ENCODE measurements around the gene LKAAEAR1. TPM values are rescaled to one million over a fixed set of nuclear protein-coding genes. Genes with fewer than 3 reads are reported as not detected.

LKAAEAR1 gene
- total RNA-seq, 2 donors from 2014 or later, result 3.9 TPM; not detected in 1

DNA sequence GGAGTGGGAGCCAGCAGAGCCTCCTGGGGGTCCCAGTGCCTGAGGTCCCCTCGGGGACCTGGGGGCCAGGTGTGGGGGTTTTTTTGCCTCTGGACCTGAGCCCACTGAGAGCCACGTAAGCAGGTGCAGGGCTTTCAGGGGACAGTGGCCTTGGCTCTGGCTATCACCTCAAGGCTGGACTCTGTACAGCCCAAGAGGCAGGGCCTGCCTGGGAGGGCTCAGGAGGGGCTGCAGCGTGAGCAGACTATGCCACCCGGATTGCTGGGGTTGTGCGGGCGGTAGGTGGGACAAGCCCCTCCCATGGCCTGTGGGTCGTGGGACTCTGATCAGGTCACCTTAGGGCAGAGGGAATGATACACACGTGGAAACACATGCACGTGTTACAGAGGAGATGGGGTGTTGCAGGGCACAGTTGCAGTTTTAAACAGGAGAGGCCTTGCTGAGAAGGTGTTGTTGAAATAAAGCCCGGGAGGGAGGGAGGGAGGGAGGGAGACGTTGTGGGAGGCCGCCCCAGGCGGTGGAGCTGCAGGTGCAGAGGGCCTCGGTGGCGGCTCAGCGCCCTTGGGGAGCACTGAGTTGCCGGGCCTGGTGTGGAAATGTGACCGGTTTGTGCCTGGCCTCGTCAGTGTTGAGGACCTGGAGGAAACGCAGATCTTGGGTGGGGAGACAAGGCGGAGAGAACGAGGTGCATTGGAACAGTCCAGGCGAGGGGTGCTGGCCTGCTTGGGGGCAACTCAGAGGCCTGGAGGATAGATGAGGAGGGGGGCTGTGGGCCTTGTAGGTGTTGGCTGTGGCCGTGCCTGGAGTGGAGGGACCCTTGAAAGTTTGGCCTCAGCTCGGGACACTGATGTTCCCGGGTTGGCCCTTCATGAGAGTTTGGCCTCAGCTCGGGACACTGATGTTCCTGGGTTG is 18.9 kb downstream of the LKAAEAR1 start:
- 51 to 58% methylated on average over 21 to 24 of the region's 27 CpGs for WGBS, 2 donors
- ATAC-seq (no peak), DNase-seq (no peak)
- Histone ChIP-seq H3K4me3 (no peak overlapping the region), H3K9me3 (no peaks in the 10 kb centered on the region), H3K27ac (no peak overlapping the region), H3K36me3 (replicated peaks in 1 of 2; ENCODE audit: insufficient read depth in 1 of 2, low read depth in 2 of 2) (no peaks in the 10 kb centered on the region), H3K4me1 (peaks cover 28% of the 10 kb centered on the region), H3K27me3 (no peaks in the 10 kb centered on the region)
- intact Hi-C loops (cut with DNase I), result no loop called here
- no peak for TF ChIP-seq POLR2A (IDR thresholded peaks at IDR 0.05)

DNA sequence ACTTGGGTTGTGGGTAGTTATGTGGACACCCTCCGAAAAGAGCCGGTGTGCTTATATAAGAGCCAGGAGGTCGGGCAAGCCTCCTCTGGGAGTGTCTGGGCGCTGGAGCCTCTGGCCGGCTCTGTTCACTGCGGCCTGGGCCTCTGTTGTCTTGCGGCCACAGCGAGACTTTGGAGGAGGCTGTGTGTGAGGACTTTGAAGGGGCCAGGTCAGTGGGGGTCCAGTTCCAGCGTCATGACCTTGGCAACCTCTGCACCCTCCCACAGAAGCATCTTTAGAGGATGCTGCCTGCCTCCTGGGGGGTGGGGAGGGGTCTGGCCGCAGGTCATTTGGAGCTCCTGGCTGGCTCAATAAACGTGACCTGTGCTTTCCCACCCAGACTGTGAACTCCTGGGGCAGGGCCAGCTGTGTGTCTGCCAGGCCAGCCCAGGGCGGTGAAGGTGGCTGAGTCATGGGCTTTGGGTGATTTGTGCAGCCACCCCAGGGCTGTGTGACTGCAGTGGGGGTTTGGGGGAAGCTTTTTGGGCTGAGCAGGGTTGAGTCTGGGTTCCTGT is 20.0 kb downstream of the LKAAEAR1 start:
- H3K4me3 ChIP-seq, result no peak overlapping the region
- DNase-seq (peak in 3 of 4 donors; percentile 45 to 66 (median 48)), ATAC-seq (no peak)
- H3K36me3 ChIP-seq (replicated peaks in 1 of 2; ENCODE audit: insufficient read depth in 1 of 2, low read depth in 2 of 2), result no peaks in the 10 kb centered on the region
- H3K4me1 ChIP-seq, result peaks cover 28% of the 10 kb centered on the region
- intact Hi-C loops (cut with DNase I), result no loop called here
- WGBS, 2 donors, result 18 to 38% methylated on average over 3 to 12 of the region's 12 CpGs
- no peak overlapping the region for H3K27ac ChIP-seq
- TF ChIP-seq, protein P1, sequence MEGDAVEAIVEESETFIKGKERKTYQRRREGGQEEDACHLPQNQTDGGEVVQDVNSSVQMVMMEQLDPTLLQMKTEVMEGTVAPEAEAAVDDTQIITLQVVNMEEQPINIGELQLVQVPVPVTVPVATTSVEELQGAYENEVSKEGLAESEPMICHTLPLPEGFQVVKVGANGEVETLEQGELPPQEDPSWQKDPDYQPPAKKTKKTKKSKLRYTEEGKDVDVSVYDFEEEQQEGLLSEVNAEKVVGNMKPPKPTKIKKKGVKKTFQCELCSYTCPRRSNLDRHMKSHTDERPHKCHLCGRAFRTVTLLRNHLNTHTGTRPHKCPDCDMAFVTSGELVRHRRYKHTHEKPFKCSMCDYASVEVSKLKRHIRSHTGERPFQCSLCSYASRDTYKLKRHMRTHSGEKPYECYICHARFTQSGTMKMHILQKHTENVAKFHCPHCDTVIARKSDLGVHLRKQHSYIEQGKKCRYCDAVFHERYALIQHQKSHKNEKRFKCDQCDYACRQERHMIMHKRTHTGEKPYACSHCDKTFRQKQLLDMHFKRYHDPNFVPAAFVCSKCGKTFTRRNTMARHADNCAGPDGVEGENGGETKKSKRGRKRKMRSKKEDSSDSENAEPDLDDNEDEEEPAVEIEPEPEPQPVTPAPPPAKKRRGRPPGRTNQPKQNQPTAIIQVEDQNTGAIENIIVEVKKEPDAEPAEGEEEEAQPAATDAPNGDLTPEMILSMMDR (IDR thresholded peaks at IDR 0.05), result no peak
- TF ChIP-seq POLR2A (IDR thresholded peaks at IDR 0.05), result no peak
- H3K27me3 ChIP-seq, result no peaks in the 10 kb centered on the region
- H3K9me3 ChIP-seq, result no peaks in the 10 kb centered on the region

DNA sequence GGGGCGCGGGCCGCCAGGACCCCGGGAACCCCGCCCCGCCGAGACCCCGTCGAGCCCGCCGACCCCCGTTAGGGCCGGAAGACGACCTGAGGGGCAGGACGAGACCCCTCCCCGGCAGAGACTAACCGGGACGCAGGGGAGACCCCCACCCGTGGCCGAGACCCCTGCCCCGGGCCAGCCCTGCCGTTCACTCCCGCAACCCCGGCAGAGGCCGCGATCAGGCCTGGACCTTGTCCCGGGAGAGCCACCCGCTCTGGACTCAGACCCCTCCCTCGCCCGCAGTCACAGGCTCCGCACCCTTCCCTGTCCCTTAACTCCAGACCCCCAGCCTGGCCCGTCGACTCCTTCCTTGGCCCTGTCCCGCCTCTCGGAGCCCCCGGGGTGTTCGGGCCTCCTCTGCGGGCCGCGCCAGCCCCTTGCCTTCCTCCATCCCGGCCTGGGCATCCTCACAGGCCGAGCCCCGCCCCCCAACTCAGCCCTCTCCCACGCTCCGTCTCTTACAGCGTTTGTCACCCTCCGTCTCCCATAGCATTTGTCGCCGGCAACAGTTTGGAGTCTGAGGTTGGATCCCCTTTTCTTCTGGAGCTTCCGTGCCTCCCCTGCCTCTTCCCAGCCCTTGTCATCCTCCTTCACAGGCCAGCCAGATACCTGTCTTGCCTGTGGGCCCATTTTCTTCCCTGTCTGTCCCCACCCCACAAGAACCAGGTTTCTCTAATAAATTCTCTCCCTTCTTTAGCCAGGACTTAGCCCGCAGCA is 20.6 kb downstream of the LKAAEAR1 start:
- H3K4me3 ChIP-seq, result peak overlapping the region; percentile 70 to 81
- no peaks in the 10 kb centered on the region for H3K36me3 ChIP-seq (replicated peaks in 1 of 2; ENCODE audit: insufficient read depth in 1 of 2, low read depth in 2 of 2)
- DNase-seq, result peak in 1 of 4 donors; percentile 42
- intact Hi-C loops (cut with DNase I), result no loop called here
- H3K27me3 ChIP-seq, result no peaks in the 10 kb centered on the region
- TF ChIP-seq, protein P1 (IDR thresholded peaks at IDR 0.05), result no peak
- no peak for TF ChIP-seq POLR2A (IDR thresholded peaks at IDR 0.05)
- ATAC-seq, result peak; percentile 8
- peaks cover 28% of the 10 kb centered on the region for H3K4me1 ChIP-seq
- no peaks in the 10 kb centered on the region for H3K9me3 ChIP-seq
- 4 to 5% methylated on average over 28 to 51 of the region's 51 CpGs for WGBS, 2 donors
- H3K27ac ChIP-seq, result peak overlapping the region in 3 of 4 donors; percentile 68 to 87 (median 82)

DNA sequence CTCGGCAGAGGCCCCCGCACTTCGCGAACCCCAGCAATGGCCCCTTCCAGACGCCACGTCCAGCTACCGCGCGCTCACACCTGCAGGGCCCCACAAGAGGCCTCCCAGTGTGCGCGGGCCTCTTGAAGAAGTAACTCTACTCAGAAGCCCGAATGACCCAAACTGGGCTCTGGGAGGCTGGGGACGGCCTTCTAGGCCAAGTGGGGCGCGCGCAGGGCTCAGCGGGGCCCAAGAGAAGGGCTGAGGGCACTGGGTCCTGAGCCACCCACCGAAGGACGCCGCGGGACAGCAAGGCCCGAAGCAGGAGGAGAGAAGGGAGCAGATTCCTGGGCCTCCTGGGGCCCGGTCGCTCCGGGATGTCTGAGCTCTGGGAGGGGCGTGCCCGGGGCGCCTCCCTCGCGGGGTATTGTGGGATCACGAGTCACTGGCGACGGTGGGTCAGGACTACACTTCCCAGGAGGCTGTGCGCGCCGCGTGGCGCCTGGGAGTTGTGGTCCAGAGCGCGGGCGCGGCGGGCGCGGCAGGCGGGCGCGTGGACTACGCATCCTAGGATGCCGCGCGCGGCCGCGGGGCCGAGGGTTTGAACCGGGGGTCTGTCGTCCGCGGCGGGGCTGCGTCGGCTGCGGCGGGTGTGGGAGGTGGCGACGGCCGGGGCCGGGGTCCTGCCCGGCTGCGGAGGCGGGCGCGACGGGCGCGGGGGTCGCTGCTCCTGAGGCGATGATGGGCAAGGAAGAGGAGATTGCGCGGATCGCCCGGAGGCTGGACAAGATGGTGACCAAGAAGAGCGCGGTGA is 21.4 kb downstream of the LKAAEAR1 start, which contains the start of gene TCEA2:
Gene TCEA2, plus strand, starts transcription at position 603 of the 793 bp plus-strand sequence. Its CDS starts 115 bp downstream, at position 718.
- no peaks in the 10 kb centered on the region for H3K9me3 ChIP-seq
- no peaks in the 10 kb centered on the region for H3K36me3 ChIP-seq (replicated peaks in 1 of 2; ENCODE audit: insufficient read depth in 1 of 2, low read depth in 2 of 2)
- H3K27me3 ChIP-seq, result no peaks in the 10 kb centered on the region
- DNase-seq (peak; percentile 97), ATAC-seq (peak; percentile 99)
- peak within 1 kb of the TSS; percentile 70 to 81 for H3K4me3 ChIP-seq
- intact Hi-C loops (cut with DNase I), result no loop called here
- peaks cover 33% of the 10 kb centered on the region for H3K4me1 ChIP-seq
- 1 to 5% methylated on average over 40 to 62 of the region's 85 CpGs for WGBS, 2 donors
- peak within 1 kb of the TSS; percentile 26 to 87 (median 75) for H3K27ac ChIP-seq
- peak; percentile 81 to 94 (median 93) for TF ChIP-seq POLR2A (IDR thresholded peaks at IDR 0.05)
- TF ChIP-seq, protein P1 (IDR thresholded peaks at IDR 0.05), result peak in 1 of 7 experiments; percentile 1

Data from body of pancreas (tissue), 4 donors.